H54 (cell line): ENCODE measurements around the gene NEGR1.
A peak's percentile ranks its signal among the peaks of the same experiment; 100 is the strongest.

Experiments
- DNase-seq: peaks from one replicate; pipeline ENCODE4 v3.0.0; 2011; ENCODE audit warnings: low spot score, mixed read lengths; ENCODE audit not compliant: insufficient read length
- FAIRE-seq: peaks from 3 replicates; lab custom pipeline; 2011; peaks lifted over from hg19 to GRCh38; lab: Jason Lieb, UNC
- POLR2A ChIP-seq: IDR thresholded peaks from 2 replicates; pipeline ENCODE4 v1.6.1; 2011; ENCODE audit warnings: low read depth, mild to moderate bottlenecking, low read length

The NEGR1 gene

DNA sequence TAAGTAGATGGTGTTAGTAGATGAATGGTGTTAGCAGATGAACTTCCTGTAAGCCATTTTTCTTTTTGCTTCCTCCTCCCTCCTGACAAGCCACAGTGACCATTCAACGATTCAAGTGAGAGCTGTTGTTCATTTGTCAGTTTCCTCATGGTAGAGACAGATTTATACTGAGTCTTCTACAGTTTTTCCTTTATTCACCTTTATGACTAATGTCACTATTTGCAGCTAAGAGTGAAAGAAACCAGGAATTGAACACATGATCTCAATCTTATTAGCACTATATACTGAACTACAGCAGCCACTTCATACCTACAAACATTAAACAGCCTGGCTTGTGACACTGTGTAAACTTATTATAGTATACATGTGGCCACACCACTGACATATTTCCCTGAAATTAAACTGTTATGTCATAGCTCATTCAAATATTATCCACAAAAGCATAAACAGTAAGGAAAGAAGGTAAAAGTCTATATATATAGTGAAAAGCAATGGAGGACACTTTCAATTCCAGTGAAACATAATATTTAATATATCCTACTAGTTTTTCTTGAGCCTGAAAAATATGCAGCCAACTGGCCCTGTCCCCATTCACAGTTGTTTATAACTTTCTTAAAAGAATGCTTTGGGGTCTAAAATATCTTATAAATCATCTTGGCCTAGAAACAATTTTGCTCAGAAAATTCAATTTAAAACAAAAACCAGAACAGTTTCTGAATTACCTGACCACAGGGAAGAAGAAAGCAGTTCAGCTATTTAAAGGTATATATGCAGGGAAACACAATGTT is 634.6 kb downstream of the NEGR1 start:
- FAIRE-seq (no peak), DNase-seq (no peak)
- no peak for TF ChIP-seq POLR2A

DNA sequence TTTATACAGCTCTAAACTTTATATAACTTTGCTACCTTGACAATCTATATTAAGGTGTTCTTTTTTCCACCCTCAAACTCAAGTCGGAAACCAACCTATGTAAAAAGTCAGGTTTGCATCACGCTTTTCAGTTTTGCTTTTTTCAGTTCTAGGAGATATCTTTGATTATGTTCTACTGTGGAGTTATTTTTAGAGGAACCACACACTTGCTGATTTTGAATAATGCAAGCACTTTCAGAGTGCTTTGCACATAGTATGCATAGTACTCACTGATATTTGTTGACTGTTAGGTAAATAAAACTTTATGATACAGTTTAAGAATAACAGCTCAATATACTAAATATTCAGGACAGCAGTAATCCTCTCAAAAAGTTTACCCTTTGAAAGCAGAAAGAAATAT is 637.3 kb downstream of the NEGR1 start:
- no peak for FAIRE-seq
- TF ChIP-seq POLR2A = no peak

DNA sequence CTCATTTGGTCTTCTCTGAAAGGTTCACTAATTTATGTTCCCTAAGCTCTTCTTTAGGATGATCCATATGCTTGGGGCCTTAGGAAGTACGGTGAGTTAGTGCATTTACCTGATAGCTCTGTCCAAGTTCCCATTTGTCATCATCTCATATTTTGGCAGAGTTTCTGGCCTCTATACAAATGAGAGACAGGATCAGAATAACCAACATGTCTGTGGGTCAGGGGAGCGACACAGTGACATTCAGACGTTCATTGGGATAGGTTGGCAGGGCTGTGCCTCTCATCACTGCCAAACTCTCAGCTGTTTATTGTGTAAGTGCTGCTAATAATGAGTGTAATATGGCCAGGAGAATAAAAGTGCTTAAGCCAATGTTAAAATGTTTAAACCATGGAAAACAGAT is 640.4 kb downstream of the NEGR1 start:
- TF ChIP-seq POLR2A = no peak
- DNase-seq (no peak), FAIRE-seq (no peak)

More for the DNA sequence above, 637.3 kb downstream of the NEGR1 start:
- no peak for DNase-seq

- DNase-seq = no peak
- TF ChIP-seq POLR2A = no peak
- no peak for FAIRE-seq
Measured at GRCh38 chr1:71640998-71641397, 641.3 kb downstream of the NEGR1 start.

DNA sequence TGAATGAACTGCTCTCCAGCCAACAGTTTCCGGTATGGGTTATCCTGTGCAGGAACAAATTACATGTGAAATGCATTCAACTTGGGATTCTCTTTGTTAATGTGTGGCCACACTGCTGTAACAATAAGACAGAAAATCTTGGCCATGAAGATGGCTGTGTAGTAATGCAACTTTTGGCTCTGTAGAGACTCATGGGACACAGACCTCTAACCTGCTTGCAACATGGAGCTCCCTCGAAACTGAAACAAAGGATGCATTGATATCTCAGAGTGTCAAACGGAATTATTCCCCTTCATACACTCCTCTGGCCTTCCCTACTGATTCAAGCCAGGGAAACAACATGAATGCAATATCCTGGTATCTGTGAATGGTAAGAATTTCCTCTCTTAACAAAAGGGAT is 642.2 kb downstream of the NEGR1 start:
- FAIRE-seq (no peak), DNase-seq (no peak)
- TF ChIP-seq POLR2A = no peak

GRCh38 chr1:71638081-71638766 is 644.1 kb downstream of the NEGR1 start:
- TF ChIP-seq POLR2A = no peak
- FAIRE-seq = no peak
- no peak for DNase-seq

GRCh38 chr1:71635568-71635967 is 646.8 kb downstream of the NEGR1 start:
- DNase-seq (no peak), FAIRE-seq (no peak)
- TF ChIP-seq POLR2A = no peak

DNA sequence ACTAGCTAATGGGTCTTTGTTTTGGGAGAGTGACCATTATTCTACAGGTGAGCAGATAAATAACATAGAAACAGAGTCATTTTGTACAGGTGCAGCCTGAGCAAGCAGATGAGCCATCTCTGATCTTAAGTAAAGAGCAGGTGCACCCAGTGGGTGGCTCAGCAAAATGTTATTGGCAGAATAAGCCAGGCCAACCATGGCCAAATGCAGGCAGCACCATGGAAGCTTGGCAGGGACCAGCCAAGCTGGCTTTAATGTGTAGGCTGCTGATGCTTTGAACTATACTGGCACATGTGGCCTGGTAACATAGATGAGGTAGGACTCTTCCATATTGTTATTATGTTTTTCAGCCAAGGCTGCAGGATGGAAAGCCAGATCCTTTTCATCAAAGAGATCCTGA is 648.2 kb downstream of the NEGR1 start:
- no peak for TF ChIP-seq POLR2A
- no peak for FAIRE-seq
- no peak for DNase-seq

DNA sequence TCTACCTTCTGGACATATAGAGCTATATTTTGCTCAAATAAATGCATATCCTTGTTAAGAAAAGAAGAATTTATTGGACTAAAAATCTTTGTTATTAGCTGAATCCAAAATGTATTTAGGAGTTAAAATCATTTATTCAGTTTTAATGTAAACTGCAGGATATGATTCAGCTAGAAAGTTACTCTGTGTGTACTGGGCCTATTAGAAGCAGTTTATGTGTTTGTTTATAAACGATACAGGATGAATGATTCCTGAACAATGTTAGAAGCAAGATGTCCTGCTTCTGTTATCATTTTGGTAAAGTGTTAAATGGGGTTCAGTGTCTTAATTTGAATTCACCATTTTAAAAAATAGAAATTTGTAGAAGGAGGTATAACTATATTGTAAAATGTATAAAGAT is 652.3 kb downstream of the NEGR1 start:
- DNase-seq (no peak), FAIRE-seq (no peak)
- TF ChIP-seq POLR2A = no peak

DNA sequence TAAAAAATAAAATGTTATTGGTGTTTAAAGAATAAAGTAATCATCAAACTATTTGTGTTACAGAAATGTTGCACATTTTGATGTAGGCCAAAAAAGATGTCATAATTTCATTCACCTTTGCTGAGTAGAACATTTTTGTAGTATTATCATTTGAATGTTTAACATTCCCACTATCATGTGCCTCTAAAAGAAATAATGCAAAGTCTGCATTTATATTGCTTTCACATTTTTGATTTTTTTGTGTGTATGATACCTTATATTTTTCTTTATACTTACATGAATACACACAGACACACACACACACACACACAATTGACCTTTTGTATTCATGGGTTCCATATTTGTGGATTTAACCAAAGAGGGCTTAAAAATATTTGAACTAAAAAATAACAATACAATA is 657.3 kb downstream of the NEGR1 start:
- no peak for TF ChIP-seq POLR2A
- FAIRE-seq = no peak
- no peak for DNase-seq

DNA sequence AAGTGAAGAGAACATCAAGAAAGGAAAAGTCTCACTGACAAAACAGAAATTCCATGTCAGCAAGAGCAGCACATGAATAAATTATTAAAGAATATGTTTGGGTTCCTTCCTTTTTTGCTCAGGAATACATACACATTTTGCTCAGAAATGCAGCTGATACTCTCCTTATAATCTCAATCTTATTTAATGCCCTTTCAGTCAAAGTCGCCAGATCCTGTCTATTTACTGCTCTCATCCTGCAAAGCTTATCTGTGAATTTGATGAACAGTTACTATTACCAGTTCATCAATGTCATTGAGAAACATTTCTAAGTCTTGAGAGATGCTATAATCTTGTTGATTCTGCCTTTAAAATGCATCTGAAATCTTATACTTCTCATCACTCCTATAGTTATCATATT is 658.5 kb downstream of the NEGR1 start:
- FAIRE-seq = no peak

GRCh38 chr1:71621785-71622184 is 660.6 kb downstream of the NEGR1 start:
- no peak for TF ChIP-seq POLR2A
- DNase-seq (peak; percentile 9), FAIRE-seq (peak; percentile 96)

More for the DNA sequence above, 658.5 kb downstream of the NEGR1 start:
- TF ChIP-seq POLR2A = no peak
- no peak for DNase-seq

- DNase-seq (no peak), FAIRE-seq (no peak)
- TF ChIP-seq POLR2A = no peak
Measured at GRCh38 chr1:71618766-71619530, 663.4 kb downstream of the NEGR1 start.

DNA sequence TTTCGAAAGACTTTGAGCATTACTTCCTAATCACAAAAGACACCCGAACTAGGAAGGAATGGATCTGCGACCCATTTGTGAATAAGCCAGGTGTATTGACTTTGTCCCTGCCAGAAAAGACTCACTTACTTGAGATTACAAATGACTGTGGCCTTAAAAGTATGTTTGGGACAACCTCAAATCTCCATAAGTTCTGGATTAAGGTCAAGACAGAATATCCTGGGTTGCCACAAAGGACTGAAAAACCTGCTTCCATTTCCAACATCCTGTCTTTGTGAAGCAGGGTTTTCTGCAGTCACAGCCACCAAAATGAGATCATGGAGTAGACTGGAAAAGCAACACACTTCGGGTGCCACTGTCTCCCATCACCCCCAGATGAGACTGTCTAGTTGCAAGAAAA is 664.1 kb downstream of the NEGR1 start:
- DNase-seq (no peak), FAIRE-seq (peak; percentile 50)
- no peak for TF ChIP-seq POLR2A

GRCh38 chr1:71610476-71610875 is 671.9 kb downstream of the NEGR1 start:
- FAIRE-seq (no peak), DNase-seq (no peak)
- TF ChIP-seq POLR2A = no peak
